Measurements from ENCODE around the gene PTPRT. TPM values are rescaled to one million over a fixed set of nuclear protein-coding genes. Genes with fewer than 3 reads are reported as not detected.

The PTPRT gene
- total RNA-seq, 6 donors from 2014 or later, result 0.20 to 7.1 (median 3.8) TPM

DNA sequence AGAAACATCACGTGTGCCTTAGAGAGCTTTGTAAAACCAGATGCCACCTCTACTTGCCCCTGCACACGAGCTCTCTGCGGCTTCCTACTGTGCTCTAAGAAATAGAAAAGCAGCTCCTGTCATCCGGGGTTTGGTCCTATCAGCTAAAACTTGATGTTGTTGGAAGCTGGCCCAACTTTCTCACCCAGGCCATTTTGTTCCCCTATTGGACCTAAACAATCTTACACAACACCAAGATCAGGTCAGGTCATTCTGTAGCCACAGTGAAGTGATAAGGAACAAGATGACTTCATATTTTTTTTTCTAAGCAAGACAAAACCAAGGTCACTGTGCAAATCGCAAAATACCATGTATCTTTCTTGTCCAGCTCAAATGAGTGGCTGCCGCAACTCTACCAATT lies 486.0 kb downstream of the PTPRT start:
- ATAC-seq (ENCODE audit: low FRiP score in 2 of 2), result no peak
- H3K9me3 ChIP-seq, result no peaks in the 10 kb centered on the region
- H3K36me3 ChIP-seq, result no peaks in the 10 kb centered on the region
- no peak overlapping the region for H3K27ac ChIP-seq
- H3K4me1 ChIP-seq, result no peaks in the 10 kb centered on the region
- DNase-seq, result no peak
- TF ChIP-seq EP300 (IDR thresholded peaks at IDR 0.05), result no peak
- no peak for TF ChIP-seq POLR2A (IDR thresholded peaks at IDR 0.05)
- TF ChIP-seq, protein P1, sequence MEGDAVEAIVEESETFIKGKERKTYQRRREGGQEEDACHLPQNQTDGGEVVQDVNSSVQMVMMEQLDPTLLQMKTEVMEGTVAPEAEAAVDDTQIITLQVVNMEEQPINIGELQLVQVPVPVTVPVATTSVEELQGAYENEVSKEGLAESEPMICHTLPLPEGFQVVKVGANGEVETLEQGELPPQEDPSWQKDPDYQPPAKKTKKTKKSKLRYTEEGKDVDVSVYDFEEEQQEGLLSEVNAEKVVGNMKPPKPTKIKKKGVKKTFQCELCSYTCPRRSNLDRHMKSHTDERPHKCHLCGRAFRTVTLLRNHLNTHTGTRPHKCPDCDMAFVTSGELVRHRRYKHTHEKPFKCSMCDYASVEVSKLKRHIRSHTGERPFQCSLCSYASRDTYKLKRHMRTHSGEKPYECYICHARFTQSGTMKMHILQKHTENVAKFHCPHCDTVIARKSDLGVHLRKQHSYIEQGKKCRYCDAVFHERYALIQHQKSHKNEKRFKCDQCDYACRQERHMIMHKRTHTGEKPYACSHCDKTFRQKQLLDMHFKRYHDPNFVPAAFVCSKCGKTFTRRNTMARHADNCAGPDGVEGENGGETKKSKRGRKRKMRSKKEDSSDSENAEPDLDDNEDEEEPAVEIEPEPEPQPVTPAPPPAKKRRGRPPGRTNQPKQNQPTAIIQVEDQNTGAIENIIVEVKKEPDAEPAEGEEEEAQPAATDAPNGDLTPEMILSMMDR (IDR thresholded peaks at IDR 0.05), result no peak
- TF ChIP-seq POLR2AphosphoS5 (IDR thresholded peaks at IDR 0.05), result no peak
- H3K27me3 ChIP-seq, result no peaks in the 10 kb centered on the region
- H3K4me3 ChIP-seq, result no peak overlapping the region
- WGBS, 2 donors, result 82 to 83% methylated on average over 6 of the region's 6 CpGs

GRCh38 chr20:42701948-42702347 lies 487.8 kb downstream of the PTPRT start:
- no peaks in the 10 kb centered on the region for H3K27me3 ChIP-seq
- TF ChIP-seq POLR2A (IDR thresholded peaks at IDR 0.05), result no peak
- H3K4me3 ChIP-seq, result no peak overlapping the region
- ATAC-seq (ENCODE audit: low FRiP score in 2 of 2) (no peak), DNase-seq (no peak)
- H3K4me1 ChIP-seq, result no peaks in the 10 kb centered on the region
- WGBS, 2 donors, result 58 to 60% methylated on average over 4 of the region's 4 CpGs
- H3K36me3 ChIP-seq, result no peaks in the 10 kb centered on the region
- no peaks in the 10 kb centered on the region for H3K9me3 ChIP-seq
- no peak overlapping the region for H3K27ac ChIP-seq

DNA sequence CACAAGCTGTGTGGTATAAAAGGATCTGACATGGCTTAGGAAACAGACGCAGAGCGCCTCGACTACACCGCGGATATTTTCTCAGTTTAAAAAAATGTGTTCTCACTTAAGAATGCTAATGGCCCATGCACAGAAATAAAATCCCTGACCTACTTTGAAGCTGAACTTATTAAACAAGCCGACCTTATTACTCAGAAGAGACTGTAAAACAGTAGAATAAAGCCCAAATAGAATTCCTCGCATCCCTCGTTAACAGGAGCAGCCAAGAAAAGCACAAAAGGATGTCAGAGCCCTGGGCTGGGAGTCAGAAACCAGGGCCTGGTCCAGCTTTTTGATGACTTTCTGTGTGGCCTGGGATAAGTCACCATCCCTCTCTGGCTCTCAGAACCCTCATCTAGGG lies 489.3 kb downstream of the PTPRT start:
- Histone ChIP-seq H3K9me3 (no peaks in the 10 kb centered on the region), H3K27ac (no peak overlapping the region), H3K4me1 (no peaks in the 10 kb centered on the region), H3K4me3 (no peak overlapping the region), H3K27me3 (no peaks in the 10 kb centered on the region), H3K36me3 (no peaks in the 10 kb centered on the region)
- ATAC-seq (ENCODE audit: low FRiP score in 2 of 2) (no peak), DNase-seq (no peak)
- 76 to 80% methylated on average over 8 of the region's 8 CpGs for WGBS, 2 donors
- TF ChIP-seq EP300 (IDR thresholded peaks at IDR 0.05), result no peak
- TF ChIP-seq POLR2A (IDR thresholded peaks at IDR 0.05), result no peak
- TF ChIP-seq POLR2AphosphoS5 (IDR thresholded peaks at IDR 0.05), result no peak
- TF ChIP-seq, protein P1 (IDR thresholded peaks at IDR 0.05), result no peak

DNA sequence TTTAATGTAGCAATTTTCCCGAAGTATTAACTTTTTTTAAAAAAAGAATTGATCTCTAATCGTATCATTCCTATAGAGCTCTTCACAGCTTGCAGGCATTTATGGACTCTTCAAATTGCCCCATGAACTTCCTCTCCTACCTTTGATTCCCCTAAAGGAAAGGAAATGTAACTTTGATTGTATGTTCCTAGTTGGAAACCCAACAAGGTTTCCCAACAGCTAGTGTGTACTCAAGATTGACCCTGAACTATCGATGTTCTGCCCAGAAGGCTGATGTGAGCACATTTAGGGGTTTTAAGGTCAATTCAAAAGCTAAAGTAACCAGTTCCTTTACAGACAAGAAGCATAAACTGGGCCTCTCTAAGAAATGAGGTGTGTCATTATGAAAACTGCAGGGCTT lies 491.7 kb downstream of the PTPRT start:
- TF ChIP-seq EP300 (IDR thresholded peaks at IDR 0.05) (no peak), POLR2A (IDR thresholded peaks at IDR 0.05) (no peak), POLR2AphosphoS5 (IDR thresholded peaks at IDR 0.05) (no peak)
- TF ChIP-seq, protein P1 (IDR thresholded peaks at IDR 0.05), result no peak
- no peak for ATAC-seq (ENCODE audit: low FRiP score in 2 of 2)
- no peak overlapping the region for H3K4me3 ChIP-seq
- no peaks in the 10 kb centered on the region for H3K36me3 ChIP-seq
- H3K4me1 ChIP-seq, result no peaks in the 10 kb centered on the region
- H3K9me3 ChIP-seq, result no peaks in the 10 kb centered on the region
- H3K27ac ChIP-seq, result no peak overlapping the region
- no peaks in the 10 kb centered on the region for H3K27me3 ChIP-seq
- no peak for DNase-seq
- 61 to 70% methylated on average over 3 of the region's 3 CpGs for WGBS, 2 donors

GRCh38 chr20:42690842-42691437 lies 498.8 kb downstream of the PTPRT start:
- H3K9me3 ChIP-seq, result no peaks in the 10 kb centered on the region
- H3K27me3 ChIP-seq, result no peaks in the 10 kb centered on the region
- DNase-seq (no peak), ATAC-seq (ENCODE audit: low FRiP score in 2 of 2) (no peak)
- no peaks in the 10 kb centered on the region for H3K36me3 ChIP-seq
- H3K4me1 ChIP-seq, result no peaks in the 10 kb centered on the region
- no peak overlapping the region for H3K27ac ChIP-seq
- H3K4me3 ChIP-seq, result no peak overlapping the region
- 89% methylated on average over 7 of the region's 7 CpGs for WGBS, 2 donors
- TF ChIP-seq EP300 (IDR thresholded peaks at IDR 0.05), result no peak
- no peak for TF ChIP-seq POLR2A (IDR thresholded peaks at IDR 0.05)

DNA sequence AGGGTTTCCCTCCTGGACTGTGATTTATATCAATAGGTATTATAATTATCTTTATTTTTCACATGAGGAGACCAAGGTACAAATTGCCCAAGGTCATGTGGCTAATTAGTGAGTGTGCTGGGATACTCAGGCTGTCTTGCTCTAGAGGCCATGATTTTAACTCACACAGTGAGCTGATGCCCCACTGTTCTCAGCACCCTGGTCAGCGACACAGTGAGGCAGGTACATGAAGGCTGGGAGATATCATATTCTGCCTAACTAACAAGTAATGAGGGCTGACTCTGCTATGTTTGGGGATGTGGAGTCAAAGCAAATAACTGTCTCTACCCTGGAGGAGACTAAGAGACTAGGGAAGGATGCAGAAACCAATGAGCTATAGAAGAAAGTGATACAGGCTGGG lies 501.1 kb downstream of the PTPRT start:
- WGBS, 2 donors, result 43 to 50% methylated on average over 1 of the region's 1 CpG
- Histone ChIP-seq H3K36me3 (no peaks in the 10 kb centered on the region), H3K4me1 (no peaks in the 10 kb centered on the region), H3K27ac (no peak overlapping the region), H3K4me3 (no peak overlapping the region), H3K27me3 (no peaks in the 10 kb centered on the region), H3K9me3 (no peaks in the 10 kb centered on the region)
- ATAC-seq (ENCODE audit: low FRiP score in 2 of 2), result no peak
- no peak for DNase-seq
- TF ChIP-seq EP300 (IDR thresholded peaks at IDR 0.05) (no peak), POLR2AphosphoS5 (IDR thresholded peaks at IDR 0.05) (no peak), POLR2A (IDR thresholded peaks at IDR 0.05) (no peak)
- TF ChIP-seq, protein P1 (IDR thresholded peaks at IDR 0.05), result no peak
